ENCODE data around the gene RARS1.

Gene RARS1

GRCh38 chr5:168550656-168551055, 64.4 kb downstream of the RARS1 start:
- DNase-seq (ENCODE audit: extremely low read depth, insufficient read length), result no peak
- TF ChIP-seq, protein P1, sequence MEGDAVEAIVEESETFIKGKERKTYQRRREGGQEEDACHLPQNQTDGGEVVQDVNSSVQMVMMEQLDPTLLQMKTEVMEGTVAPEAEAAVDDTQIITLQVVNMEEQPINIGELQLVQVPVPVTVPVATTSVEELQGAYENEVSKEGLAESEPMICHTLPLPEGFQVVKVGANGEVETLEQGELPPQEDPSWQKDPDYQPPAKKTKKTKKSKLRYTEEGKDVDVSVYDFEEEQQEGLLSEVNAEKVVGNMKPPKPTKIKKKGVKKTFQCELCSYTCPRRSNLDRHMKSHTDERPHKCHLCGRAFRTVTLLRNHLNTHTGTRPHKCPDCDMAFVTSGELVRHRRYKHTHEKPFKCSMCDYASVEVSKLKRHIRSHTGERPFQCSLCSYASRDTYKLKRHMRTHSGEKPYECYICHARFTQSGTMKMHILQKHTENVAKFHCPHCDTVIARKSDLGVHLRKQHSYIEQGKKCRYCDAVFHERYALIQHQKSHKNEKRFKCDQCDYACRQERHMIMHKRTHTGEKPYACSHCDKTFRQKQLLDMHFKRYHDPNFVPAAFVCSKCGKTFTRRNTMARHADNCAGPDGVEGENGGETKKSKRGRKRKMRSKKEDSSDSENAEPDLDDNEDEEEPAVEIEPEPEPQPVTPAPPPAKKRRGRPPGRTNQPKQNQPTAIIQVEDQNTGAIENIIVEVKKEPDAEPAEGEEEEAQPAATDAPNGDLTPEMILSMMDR (IDR thresholded peaks at IDR 0.05; ENCODE audit: insufficient read depth, low read length, poor library complexity, severe bottlenecking), result no peak
- H3K36me3 ChIP-seq (ENCODE audit: control insufficient read depth, insufficient read depth, low read length), result peaks cover 8% of the 10 kb centered on the region
- no peaks in the 10 kb centered on the region for H3K27me3 ChIP-seq (replicated peaks; ENCODE audit: control insufficient read depth, insufficient read depth, low read length)
- H3K4me3 ChIP-seq (replicated peaks; ENCODE audit: low read depth, low read length), result no peak overlapping the region

DNA sequence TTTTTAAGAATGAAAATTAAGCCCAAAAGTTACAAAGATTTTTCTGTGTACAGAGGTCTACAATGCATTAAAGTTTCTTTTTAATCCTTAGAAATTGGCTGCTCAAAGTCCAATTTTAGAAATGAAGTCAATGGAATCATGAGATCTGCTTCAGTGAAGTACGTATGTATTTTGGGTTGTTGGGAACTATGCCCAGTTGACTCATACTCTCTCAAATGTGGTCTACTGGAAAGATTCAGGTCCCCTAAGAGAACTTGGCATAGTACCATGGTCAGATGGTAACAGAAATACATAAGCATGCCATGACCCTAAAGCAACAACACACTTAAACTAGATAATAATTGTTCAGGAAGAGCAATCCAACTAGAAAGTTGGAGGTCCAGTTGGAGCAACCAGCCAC, 65.9 kb downstream of the RARS1 start:
- peaks cover 8% of the 10 kb centered on the region for H3K36me3 ChIP-seq (ENCODE audit: control insufficient read depth, insufficient read depth, low read length)
- no peaks in the 10 kb centered on the region for H3K27me3 ChIP-seq (replicated peaks; ENCODE audit: control insufficient read depth, insufficient read depth, low read length)
- no peak overlapping the region for H3K4me3 ChIP-seq (replicated peaks; ENCODE audit: low read depth, low read length)
- DNase-seq (ENCODE audit: extremely low read depth, insufficient read length), result no peak
- TF ChIP-seq, protein P1 (IDR thresholded peaks at IDR 0.05; ENCODE audit: insufficient read depth, low read length, poor library complexity, severe bottlenecking), result no peak

GRCh38 chr5:168553377-168554130, 67.3 kb downstream of the RARS1 start:
- Histone ChIP-seq H3K4me3 (replicated peaks; ENCODE audit: low read depth, low read length) (no peak overlapping the region), H3K36me3 (ENCODE audit: control insufficient read depth, insufficient read depth, low read length) (peaks cover 8% of the 10 kb centered on the region), H3K27me3 (replicated peaks; ENCODE audit: control insufficient read depth, insufficient read depth, low read length) (no peaks in the 10 kb centered on the region)
- no peak for DNase-seq (ENCODE audit: extremely low read depth, insufficient read length)
- TF ChIP-seq, protein P1 (IDR thresholded peaks at IDR 0.05; ENCODE audit: insufficient read depth, low read length, poor library complexity, severe bottlenecking), result no peak

- no peak for DNase-seq (ENCODE audit: extremely low read depth, insufficient read length)
- H3K27me3 ChIP-seq (replicated peaks; ENCODE audit: control insufficient read depth, insufficient read depth, low read length), result no peaks in the 10 kb centered on the region
- no peak overlapping the region for H3K4me3 ChIP-seq (replicated peaks; ENCODE audit: low read depth, low read length)
- TF ChIP-seq, protein P1 (IDR thresholded peaks at IDR 0.05; ENCODE audit: insufficient read depth, low read length, poor library complexity, severe bottlenecking), result no peak
- H3K36me3 ChIP-seq (ENCODE audit: control insufficient read depth, insufficient read depth, low read length), result peaks cover 13% of the 10 kb centered on the region
Measured at GRCh38 chr5:168557389-168557788, 71.1 kb downstream of the RARS1 start.

DNA sequence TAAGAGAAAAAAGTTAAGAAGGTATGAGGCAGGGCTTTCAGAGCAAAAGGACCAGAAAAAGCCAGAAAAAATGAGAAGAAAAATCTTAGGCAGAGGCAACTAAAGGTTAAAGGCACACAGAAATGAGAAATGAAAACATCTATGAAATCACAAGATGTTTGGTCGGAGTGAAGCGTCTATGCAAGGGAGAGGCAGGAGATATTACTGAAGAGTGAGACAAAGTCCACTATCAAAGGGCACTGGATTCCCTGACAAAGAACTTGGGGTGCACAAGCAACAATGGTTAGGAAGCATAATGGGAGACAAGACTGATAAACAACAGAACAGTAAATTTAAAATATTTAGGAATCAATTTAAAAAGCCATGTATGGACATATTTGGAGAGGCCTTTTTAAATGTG, 76.0 kb downstream of the RARS1 start:
- Histone ChIP-seq H3K27me3 (replicated peaks; ENCODE audit: control insufficient read depth, insufficient read depth, low read length) (no peaks in the 10 kb centered on the region), H3K4me3 (replicated peaks; ENCODE audit: low read depth, low read length) (no peak overlapping the region), H3K36me3 (ENCODE audit: control insufficient read depth, insufficient read depth, low read length) (peaks cover 5% of the 10 kb centered on the region)
- TF ChIP-seq, protein P1 (IDR thresholded peaks at IDR 0.05; ENCODE audit: insufficient read depth, low read length, poor library complexity, severe bottlenecking), result no peak
- no peak for DNase-seq (ENCODE audit: extremely low read depth, insufficient read length)
